ENCODE data around the gene VPS35L.
"Not testable (repeated sequence)": the region's sequence is repeated elsewhere in the genome, so short reads cannot be mapped to it uniquely, and the experiment has no call there.

The VPS35L gene

DNA sequence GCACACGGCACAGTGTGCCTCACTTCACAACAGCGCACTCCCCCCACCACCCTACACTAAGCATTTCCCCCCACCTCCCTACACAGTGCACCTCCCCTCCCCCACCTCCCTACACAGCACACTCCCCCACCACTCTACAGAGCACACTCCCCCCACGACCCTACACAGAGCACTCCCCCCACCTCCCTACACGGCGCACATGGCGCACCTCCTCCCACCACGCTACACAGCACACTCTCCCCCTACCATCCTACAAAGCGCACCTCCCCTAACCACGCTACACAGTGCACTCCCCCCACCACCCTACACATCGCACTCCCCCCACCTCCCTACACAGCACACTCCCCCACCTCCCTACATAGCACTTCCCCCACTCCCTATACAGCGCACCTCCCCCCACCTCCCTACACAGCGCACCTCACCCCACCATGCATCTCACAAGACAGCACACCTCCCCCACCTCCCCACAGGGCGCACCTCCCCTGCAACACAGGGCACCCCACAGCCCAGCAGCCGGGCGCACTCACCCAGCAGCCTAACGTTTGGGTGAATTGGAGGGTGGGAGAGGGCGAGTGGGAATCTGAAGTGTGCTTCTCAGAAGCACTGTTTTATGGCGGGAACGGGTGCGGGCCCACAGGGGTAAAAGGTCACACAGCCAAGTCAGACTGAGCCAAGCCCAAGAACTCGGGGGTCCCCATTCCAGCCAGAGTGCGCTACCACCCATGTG lies 152.2 kb downstream of the VPS35L start:
- DNase-seq: no peak
- TF ChIP-seq GATA1 (IDR thresholded peaks at IDR 0.05; ENCODE audit: low read depth, low read length) (no peak), POLR2A (IDR thresholded peaks at IDR 0.05; ENCODE audit: low read length) (no peak)

DNA sequence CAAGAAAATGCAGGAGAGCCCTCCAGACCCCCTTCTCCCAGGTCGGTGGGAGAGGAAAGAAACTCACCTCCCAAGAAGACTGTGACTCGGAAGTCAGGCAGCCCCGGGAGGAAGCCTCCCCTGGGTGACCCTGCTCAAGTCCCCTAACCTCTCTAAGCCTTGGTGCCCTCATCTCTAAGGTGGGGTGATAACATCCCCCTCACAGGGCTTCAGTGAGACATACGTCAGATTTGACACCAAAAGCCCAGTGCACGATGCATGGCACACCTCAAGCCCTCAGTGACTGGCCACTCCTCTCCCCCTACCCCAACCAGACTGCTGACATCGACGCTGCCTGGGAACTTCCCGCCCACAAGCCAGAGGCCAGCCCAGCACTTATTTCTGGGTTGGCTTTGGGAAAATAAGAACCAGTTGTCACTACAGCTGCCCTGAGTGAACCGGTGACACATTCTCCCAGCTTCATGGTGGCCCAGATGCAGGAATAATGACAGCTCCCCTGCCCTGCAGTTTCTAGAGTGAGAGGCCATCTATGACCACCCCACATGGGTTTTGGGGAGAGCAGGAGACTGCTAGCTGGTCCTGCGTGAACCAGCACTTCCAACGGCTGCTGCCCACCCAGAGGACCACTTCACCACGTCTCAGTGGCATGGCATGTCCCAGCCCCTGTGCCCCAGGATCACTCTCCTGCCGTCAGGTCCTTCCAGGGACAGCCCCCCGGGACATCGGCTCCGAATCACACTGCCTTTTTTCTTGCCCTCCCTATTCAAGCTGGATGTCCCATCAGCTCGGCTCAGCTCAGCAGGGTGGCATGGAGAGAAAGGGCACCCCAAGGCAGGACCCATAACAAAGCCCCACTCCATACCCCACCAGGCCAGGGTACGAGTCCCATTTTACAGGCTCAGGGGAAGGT lies 153.0 kb downstream of the VPS35L start:
- TF ChIP-seq POLR2A (IDR thresholded peaks at IDR 0.05; ENCODE audit: low read length) (no peak), GATA1 (IDR thresholded peaks at IDR 0.05; ENCODE audit: low read depth, low read length) (no peak)
- no peak for DNase-seq

DNA sequence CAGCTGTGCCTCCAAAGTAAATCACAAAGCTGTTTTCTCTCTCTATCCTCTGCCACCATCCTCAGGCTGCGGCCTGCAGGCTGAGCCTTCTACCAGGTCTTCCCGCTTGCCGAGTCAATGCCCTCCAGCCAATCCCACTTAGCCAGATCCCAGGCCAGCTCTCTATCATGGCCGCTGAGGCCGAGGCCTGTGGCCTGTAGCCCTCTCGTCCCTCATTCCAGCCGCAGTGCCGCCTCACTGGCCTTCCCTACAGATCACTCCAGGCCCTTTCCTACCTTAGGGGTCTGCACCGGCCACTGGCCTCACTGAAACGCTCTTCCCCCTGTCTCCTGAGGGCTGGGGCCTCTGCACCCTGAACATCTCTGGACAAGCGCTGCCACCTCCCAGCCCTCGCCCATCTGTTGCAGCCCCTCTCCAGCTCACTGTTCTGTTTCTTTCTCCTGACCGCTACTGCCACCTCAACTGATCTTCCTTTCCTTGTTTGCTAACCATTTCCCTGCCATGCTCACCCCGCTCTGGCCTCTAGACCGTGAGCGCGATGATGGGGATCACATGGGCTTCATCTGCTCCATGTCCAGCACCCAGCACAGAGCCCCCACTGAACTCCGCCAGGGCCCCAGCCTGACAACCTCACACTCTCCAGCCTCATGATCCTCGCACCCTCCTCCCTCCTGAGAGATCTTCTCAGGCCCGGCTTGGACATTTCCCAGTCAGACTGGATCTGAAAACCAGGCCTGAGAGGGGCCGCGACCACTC lies 154.1 kb downstream of the VPS35L start:
- TF ChIP-seq POLR2A (IDR thresholded peaks at IDR 0.05; ENCODE audit: low read length) (no peak), GATA1 (IDR thresholded peaks at IDR 0.05; ENCODE audit: low read depth, low read length) (no peak)
- no peak for DNase-seq

DNA sequence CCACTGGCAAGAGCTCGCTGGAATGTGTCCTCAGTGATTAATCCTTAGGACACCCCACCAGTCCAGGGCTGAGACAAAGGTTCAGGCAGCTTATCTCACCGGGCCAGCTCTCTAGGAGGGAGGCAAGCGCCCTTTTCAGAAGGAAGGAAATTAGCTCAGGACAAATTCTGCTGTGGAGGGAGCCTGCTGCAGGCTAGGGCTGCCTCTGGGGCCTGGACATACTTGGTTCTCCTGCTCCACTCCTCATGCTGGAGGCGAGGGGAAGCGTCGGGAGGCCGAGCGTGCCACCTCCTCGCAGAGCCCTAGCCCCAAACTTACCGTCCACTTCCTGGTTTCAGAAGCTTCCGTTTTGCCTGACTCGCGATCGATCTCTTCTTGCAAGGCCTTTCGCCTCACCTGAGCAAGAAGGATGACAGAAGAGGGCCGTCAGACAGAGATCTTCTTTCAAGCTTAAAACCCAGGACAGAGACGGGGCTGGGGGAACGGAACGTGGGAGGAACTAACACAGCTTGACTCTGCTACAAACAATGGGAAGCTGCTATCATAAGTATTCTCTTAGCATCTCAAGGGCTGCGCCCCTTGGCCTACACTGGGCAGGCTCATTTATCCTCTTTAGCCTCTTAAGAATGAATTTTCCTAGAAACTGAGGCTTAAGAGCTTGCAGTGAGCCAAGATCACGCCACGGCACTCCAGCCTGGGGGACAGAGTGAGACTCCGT lies 154.8 kb downstream of the VPS35L start:
- TF ChIP-seq GATA1 (IDR thresholded peaks at IDR 0.05; ENCODE audit: low read depth, low read length) (no peak), POLR2A (IDR thresholded peaks at IDR 0.05; ENCODE audit: low read length) (no peak)
- peak in 1 of 2 experiments; percentile 37 for DNase-seq

DNA sequence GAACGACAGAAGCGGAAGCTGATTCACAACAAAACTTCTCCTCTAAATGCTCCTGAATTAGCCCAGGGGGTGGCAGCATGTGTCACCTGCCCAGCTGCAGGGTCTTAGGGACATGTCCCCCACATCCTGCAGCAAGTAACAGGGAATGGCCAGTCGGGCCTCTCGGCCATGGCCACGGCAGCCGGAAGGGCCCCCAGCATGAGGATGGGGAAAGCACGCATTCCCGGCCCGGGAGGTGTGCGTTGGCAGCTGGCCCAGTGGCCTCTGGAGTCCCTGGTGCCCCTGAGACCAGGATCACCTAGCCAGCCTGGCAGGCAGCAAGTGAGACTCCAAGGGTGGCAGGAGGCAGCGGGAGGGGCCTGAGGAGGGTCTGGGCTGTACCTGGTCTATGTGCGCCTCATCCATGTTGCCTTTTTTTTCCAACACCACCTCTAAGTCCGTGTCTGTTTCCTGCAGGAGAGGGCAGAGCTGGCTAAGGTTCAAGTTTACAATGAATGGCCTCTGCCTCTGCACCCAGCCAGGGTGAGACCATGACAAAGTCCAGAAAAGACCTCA lies 155.6 kb downstream of the VPS35L start:
- no peak for TF ChIP-seq POLR2A (IDR thresholded peaks at IDR 0.05; ENCODE audit: low read length)
- TF ChIP-seq GATA1 (IDR thresholded peaks at IDR 0.05; ENCODE audit: low read depth, low read length): no peak
- DNase-seq: no peak

DNA sequence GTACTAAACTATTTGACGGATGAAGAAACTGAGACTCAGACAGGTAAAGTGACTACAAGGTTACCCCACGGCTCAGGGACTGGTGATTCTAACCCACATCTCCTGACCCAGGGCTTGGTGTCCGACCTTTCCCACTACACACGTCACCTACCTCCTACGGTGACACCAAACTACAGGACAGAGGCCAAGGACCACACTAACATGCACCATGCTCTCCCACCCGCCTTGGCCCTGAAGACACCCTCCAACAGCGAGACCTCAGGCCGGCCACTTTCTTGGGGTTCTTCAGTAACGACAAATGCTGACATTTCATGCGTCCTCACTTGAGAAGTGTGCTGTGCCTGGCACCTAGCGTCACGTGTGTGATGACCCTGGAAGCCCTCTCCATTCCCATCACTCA lies 156.1 kb downstream of the VPS35L start:
- no peak for TF ChIP-seq GATA1 (IDR thresholded peaks at IDR 0.05; ENCODE audit: low read depth, low read length)
- no peak for TF ChIP-seq POLR2A (IDR thresholded peaks at IDR 0.05; ENCODE audit: low read length)
- no peak for DNase-seq

DNA sequence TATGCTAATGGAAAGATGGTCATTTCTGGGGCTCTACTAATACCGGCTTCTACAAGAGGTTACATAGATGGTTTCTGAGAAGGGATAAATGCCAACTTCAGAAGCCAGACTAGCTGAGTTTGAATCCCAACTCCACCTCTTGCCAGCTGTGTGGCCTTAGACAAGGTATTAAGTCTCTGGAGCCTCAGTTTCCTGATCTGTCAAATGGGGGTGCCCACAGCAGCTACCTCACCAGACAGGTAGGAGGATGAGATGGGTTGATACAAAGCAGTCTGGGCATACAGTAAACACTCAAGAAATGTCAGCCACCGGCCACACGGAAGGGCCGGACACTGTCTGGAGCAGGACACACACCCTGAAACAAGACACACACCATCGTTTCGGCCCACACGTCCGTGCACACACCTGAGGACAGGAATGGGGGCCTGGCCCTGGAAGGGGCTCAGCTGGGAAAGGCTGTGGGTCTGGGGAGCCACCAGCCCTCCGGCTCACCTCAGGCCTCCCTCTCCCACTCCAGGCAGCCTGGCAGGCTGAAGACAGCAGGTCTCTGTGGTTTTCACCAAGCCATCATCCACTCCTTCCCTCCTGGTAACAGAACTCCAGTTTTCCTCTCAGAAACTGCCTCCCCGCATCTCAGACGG lies 157.0 kb downstream of the VPS35L start:
- DNase-seq: no peak
- no peak for TF ChIP-seq GATA1 (IDR thresholded peaks at IDR 0.05; ENCODE audit: low read depth, low read length)
- no peak for TF ChIP-seq POLR2A (IDR thresholded peaks at IDR 0.05; ENCODE audit: low read length)

DNA sequence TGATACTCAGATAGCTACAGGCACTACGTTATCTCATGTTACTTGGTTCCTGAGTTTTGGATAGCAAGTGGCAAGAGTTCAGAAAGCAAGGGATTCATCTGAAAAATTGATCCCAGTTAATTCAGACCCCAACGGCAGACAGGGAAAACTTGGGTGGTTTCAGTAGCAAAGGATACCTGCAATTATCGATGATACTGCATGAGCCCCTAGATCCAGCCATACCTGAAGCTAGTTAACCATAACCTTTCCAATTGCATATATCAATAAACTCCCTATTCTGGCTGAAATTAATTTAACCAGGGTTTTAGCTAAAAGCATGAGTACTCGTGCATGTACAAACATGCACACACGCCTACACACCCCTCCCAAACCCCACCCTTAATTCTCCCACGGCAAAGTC lies 158.2 kb downstream of the VPS35L start:
- DNase-seq: no peak
- no peak for TF ChIP-seq GATA1 (IDR thresholded peaks at IDR 0.05; ENCODE audit: low read depth, low read length)
- no peak for TF ChIP-seq POLR2A (IDR thresholded peaks at IDR 0.05; ENCODE audit: low read length)

DNA sequence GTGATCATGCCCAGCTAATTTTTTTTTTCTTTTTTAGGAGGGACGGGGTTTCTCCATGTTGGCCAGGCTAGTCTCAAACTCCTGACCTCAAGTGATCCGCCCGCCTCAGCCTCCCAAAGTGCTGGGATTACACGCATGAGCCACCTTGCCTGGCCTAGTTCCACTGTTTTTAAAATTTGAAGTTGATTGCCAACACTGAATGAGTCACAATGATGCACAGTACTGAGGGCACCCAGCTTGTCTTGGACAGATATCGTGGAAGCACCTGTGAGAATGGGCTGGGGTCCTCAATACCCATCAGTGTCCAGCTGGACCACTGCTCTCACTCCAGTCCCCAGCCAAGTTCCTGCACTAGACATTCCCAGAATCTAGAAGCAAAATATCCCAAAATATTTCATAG lies 160.1 kb downstream of the VPS35L start:
- TF ChIP-seq POLR2A (IDR thresholded peaks at IDR 0.05; ENCODE audit: low read length): no peak
- no peak for TF ChIP-seq GATA1 (IDR thresholded peaks at IDR 0.05; ENCODE audit: low read depth, low read length)
- DNase-seq: no peak

DNA sequence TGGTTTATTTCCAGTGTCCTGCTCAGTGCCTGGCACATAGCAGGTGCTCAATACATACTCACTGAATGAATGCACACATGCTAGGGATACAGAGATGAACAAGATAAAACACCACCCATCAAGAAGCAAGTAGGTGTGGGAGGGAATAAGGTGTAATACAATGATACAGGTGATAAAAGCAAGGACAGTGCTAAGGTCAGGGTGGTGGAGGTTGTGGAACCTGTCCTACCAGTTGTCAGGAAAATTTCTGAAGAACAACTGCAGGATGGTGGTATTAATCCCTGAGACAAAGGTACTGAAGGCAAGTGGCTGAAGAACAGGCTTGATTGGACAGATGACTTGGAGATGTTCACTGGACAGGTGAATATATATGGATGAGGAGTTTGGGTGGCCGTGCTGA lies 160.7 kb downstream of the VPS35L start:
- no peak for DNase-seq

DNA sequence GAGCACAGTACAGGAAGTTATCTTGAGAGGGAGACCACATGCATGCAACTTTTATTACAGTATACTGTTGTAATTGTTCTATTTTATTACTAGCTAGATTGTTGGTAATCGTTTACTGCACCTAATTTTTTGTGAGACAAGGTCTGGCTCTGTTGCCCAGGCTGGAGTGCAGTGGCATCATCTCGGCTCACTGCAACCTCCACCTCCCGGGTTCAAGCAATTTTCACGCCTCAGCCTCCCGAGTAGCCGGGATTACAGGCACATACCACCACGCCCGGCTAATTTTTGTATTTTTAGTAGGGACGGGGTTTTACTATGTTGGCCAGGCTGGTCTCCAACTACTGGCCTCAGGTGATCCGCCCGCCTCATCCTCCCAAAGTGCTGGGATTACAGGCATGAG lies 161.2 kb downstream of the VPS35L start:
- DNase-seq: not testable (repeated sequence)

More for the DNA sequence above, 160.7 kb downstream of the VPS35L start:
- TF ChIP-seq POLR2A (IDR thresholded peaks at IDR 0.05; ENCODE audit: low read length) (no peak), GATA1 (IDR thresholded peaks at IDR 0.05; ENCODE audit: low read depth, low read length) (no peak)

DNA sequence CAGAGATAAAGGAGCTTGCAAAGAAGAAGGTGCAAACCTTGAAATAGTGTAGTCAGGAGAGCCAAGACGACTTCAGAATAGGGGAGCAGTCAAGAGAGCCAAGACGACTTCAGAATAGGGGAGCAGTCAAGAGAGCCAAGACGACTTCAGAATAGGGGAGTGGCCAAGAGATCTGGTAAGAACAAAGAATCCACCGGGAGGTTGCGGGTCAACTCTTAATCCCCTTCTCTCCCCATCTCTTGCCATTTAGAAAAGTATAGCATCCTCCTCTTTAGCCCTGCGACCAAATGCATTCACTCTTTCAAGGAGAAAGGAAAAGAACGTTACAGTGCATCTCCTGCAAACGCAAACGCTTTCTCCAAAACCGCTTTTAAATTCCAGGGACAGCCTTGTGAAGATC lies 161.8 kb downstream of the VPS35L start:
- DNase-seq: peak; percentile 29 to 34
- TF ChIP-seq GATA1 (IDR thresholded peaks at IDR 0.05; ENCODE audit: low read depth, low read length): no peak
- TF ChIP-seq POLR2A (IDR thresholded peaks at IDR 0.05; ENCODE audit: low read length): no peak
